Activated CD4-positive, alpha-beta T cell treated with anti-CD3 and anti-CD28 coated beads for 4 hours (primary cell): ENCODE data around the gene CEP85.

Source experiments
- DNase-seq, 2 donors: peaks; one replicate each; pipeline ENCODE4 v3.0.0-alpha.2; 2020

CEP85 gene

GRCh38 chr1:26278724-26279455, 44.9 kb downstream of the CEP85 start:
- peak; percentile 52 to 58 for DNase-seq

- peak; percentile 77 to 84 for DNase-seq
Measured at GRCh38 chr1:26279456-26280332, 45.7 kb downstream of the CEP85 start, which contains the start of gene SH3BGRL3. Gene SH3BGRL3, plus strand, starts transcription at chr1:26280086. Its CDS starts 70 bp downstream, at chr1:26280156.

DNA sequence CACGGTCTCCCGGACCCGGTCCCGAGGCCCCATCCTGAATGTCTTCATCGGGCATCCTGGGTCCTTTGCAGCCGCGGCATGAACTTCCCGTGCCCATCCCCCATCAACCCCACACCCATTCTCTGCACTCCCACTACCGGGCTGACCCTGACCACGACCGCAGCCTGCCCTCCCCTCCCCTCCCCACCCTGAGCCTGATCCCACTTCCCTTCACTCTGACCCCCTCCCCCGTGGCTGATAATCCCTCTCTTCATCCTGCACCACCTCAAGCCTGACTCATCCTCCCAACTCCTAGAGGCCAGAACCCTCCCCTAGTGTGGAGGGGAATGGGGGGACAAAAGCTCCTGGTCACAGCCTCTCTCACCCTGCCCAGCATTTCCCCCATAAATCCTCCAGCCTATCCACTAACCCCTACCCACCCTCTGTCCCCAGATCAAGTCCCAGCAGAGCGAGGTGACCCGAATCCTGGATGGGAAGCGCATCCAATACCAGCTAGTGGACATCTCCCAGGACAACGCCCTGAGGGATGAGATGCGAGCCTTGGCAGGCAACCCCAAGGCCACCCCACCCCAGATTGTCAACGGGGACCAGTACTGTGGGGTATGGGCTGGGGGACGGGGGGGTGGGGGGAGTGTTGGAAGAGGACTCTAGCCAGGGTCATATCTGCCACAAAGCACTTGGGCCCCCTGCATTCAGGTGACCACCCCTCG, 46.5 kb downstream of the CEP85 start:
- peak in 1 of 2 donors; percentile 25 for DNase-seq

DNA sequence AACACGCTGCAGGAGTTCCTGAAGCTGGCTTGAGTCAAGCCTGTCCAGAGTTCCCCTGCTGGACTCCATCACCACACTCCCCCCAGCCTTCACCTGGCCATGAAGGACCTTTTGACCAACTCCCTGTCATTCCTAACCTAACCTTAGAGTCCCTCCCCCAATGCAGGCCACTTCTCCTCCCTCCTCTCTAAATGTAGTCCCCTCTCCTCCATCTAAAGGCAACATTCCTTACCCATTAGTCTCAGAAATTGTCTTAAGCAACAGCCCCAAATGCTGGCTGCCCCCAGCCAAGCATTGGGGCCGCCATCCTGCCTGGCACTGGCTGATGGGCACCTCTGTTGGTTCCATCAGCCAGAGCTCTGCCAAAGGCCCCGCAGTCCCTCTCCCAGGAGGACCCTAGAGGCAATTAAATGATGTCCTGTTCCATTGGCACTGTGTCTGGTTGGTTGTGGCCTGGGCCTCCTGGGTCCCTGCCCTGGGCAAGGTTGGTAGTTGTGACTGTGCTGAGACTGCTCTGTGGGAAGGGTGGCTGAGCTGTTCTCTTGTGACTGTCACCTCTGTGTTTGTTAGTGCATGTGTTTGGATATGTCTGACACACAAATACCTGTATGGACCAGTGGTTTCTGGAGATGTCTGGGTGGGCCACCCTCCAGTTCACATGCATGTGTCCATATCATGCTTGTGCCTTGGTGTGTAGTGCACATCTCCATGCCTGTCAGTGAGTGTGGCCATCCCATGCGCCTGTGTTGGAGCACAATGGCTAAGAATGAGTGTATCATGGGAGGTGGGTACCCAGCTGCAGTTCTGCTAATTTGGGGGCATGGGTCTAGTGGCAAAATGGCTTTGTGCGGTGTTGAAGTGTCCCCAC, 47.3 kb downstream of the CEP85 start:
- DNase-seq: no peak

DNA sequence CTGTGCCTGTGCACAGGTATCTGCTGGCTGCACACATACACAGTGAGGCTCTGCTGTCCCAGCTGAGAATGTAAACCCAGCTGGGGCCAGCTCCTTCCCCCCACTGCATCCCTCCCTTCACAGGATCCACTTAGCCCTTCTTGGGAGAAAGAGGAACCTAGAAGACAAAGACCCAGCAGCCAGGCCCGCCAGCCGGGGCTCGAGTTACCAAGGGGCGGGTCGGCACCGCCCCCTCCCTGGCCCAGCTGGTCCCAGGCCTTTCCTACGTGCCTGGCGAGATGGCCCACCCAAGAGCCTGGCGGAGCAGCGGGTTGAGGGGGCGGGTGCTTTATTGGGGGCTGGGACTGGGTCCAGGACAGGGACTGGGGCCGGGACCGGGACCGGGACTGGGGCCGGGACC, 48.0 kb downstream of the CEP85 start:
- DNase-seq: no peak

DNA sequence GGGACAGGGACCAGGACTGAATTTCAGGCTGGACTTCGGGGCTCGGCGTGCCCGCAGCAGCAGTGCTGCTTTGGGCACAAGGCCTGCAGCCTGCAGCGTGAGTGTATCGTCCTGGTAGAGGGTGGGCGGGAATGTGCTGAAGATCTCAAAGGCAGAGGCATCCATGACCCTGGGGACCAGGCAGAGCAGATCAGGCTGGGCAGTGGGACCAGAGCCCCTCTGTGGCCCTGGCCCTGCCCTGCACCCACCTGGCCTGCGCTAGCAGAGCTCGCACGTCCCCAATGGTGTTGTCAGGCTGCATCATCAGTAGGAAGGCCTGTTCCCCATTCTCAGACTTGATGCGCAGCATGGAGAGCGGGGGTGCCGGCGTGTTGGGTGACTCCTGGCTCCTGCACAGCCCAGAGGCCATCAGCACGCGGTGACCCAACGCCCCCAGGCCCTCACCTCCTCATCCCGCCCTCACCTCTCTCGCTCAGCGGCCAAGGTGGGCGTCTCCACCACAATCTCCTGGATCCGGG, 48.5 kb downstream of the CEP85 start:
- no peak for DNase-seq

DNA sequence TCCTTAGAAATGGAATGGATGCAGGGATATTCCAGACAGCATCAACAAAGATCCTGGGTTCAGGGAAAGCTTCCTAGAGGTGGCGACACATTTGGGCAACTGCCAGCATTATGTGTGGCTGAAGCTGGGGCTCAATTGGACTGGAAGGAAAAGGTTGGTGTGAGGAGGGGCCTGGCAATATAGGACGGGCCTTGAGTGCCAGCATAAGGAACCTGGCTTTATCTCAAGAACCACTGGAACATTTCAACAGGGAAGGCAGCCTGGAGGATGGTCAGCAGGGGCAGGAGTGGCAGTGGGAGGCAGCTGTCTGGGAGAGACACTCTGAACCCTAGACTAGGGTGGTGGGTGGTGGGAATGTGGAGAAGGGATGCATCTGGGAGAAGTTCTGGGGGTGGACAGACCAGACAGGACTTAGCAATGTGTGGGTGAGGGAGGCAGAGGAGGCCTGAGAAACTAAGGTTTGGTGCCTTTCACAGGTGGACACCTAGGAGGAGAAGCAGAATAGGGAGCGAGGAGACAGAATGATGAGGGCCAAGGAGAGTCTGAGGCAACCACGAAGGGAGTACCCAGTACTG, 49.4 kb downstream of the CEP85 start:
- DNase-seq: no peak

GRCh38 chr1:26283871-26284596, 50.0 kb downstream of the CEP85 start:
- no peak for DNase-seq

- DNase-seq: peak; percentile 99
Measured at GRCh38 chr1:26284597-26285347, 50.8 kb downstream of the CEP85 start.

DNA sequence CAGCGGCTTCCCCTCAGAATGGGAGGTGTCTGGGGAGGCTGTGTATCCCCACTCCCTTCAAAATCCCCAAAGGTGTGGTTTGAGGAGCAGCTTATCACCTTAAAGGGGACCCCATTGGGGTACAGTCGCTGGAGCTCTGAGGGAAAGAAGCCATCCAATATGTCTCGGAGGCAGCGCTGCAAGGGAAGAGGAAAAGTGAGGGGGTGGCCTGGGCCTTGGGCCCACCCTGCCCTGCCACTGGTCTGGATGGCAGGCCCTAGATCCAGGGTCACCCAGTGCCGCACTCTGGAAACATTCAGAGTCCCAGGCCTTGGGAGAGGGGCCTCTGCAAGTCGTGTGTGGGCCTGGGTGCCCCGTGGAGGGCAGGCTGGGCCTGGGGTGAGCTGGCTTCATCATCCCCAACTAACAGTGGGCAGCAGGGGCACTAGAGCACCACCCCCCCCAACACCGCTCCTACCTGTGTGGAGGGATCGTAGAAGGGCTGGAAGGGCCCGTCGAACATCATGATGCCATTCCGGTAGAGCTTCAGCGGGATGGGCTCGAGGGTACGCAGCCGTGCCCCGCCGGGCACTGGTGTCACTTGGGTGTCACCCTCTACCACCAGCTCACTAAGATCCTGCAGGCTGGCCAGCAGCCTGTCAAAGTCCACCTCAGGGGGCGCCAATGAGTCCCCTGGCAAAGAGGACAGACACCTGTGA, 51.5 kb downstream of the CEP85 start:
- peak in 1 of 2 donors; percentile 38 for DNase-seq

DNA sequence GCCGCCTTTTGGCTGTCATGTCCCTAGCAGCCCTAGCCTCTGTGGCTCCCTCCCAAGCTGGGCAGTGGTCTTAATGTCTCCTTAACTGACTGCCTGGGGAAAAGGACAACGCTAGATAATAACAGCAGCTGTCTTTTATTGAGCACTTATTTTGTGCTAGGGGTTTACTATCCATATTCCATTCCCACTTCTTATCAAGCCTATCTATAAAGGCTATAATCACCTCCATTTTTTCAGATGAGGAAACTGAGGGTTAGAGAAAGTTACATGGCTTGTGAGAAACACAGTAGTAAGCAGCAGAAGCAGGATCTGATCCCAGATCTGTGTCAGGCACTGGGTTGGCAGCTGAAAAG, 52.0 kb downstream of the CEP85 start:
- no peak for DNase-seq

DNA sequence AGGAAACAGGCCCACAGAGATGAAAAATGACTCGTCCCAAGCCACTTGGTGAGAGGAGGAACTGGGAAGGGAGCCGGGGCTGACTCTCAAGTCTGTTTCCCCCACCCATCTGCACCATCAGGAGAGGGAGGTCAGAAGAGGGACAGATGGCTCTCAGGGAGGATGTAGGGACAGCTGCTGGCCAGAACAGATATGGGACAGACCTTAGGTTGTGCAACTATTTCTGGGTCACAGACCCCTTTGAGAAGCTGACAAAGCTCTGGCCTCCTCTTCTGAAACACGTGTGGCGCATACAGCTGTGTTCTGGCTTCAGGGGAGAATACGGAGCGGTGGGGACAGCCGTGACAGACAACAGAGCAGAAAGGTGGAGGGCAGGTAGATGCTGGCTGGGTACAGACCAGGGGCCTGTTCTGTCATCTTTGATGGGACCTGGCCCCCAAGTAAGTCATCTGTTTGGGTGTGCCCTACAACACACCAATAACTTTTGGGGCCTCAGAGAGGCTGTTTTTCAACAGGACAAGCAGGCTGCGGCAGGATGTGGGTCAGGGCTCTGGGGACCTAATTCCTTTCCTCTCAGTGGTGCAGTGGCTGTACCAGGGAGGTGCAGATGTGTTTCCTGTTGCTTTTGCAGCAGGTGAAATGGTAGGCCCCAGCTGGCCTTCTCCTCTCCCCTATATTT, 53.2 kb downstream of the CEP85 start:
- peak in 1 of 2 donors; percentile 55 for DNase-seq

DNA sequence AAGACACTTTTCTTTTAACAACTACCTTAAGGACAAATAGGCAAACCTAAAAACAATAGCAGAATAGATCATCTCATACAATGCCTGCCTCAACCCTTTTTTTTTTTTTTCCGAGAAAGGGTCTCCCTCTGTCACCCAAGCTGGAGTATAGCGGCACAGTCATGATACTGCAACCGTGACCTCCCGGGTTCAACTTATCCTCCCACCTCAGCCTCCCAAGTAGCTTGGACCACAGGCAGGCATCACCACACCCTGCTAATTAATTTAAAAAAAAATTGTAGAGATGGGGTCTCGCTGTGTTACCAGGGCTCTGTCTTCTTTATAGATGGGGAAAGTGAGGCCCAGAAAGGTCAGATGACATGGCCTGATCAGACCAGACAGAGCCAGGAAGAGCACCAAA, 53.8 kb downstream of the CEP85 start:
- no peak for DNase-seq

DNA sequence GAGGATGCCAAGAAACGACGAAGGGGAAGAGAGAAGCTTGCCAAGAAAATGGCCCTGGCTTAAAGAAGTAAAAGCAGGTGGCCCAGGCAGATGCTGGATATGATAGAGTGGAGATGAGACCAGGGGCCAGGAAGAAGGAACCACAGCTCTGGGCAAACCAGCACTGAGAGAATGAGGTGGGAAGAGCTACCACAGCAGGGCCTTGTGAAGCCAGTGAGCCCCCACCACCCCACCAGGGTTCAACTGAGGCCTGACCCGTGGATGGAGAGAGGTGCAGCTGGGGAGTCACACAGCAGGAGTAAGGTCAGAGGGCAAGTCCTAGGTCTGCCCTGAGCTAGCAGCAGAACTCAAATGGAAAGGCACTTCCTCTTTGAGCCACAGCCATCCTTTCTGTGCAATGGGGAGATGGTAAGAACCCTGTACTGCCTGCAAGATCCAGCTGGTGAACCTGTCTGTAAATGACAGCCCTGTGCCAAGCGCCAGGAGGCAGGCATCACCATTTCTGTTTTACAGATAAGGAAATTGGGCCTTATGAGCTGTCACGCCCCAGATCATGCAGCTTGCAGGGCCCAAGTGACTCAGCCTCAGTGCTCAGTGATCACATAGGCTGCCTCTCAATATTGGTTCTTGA, 54.4 kb downstream of the CEP85 start:
- peak; percentile 74 for DNase-seq

- peak in 1 of 2 donors; percentile 35 for DNase-seq
Measured at GRCh38 chr1:26289158-26290059, 55.4 kb downstream of the CEP85 start.

DNA sequence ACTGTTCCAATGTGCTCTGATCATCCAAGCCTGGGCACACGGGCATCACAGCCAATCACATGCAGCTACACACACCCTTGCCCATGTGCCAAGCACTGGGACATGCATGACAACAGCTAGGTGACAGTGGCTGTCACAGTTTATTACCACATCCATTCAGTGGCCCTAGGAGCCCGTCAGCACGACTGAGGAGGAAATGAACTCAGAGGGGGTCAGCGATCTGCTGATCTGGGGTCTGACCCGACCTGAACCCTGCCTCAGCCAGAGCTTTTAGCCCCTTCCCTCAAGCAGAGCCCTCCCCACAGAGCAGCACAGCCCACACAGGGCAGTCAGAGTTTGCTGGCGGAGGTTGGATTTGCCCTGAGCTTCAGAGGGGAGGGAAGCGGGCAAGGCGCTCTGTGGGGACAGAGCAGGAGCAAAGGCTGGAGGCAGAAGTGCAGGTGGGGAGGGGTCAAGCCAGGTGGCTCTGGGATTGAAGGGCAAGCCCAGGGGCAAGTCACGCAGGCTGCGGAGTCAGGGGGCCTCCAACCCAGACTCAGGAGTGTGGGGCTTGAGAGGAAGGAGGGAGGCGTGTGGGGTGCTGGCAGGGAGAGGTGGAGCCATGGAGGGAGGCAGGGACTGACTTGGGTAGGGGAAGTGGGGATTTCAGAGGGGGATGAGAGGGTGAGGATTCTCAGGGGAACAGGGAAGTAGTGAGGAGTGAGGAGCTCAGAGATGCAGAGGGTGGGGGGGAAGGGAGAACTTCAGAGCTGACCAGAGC, 56.3 kb downstream of the CEP85 start:
- DNase-seq: no peak

GRCh38 chr1:26290882-26291261, 56.9 kb downstream of the CEP85 start:
- DNase-seq: no peak
